Adrenal gland (tissue), 5 donors: ENCODE measurements around the gene FGGY.

ENCODE experiments used
- POLR2A ChIP-seq, 2 donors: fragments of 450-650 bp; IDR thresholded peaks; one replicate each; pipeline ENCODE4 v1.6.1; 2017; ENCODE audit warnings: antibody characterized with exemption in 2 of 2, mild to moderate bottlenecking in 2 of 2, moderate library complexity in 1 of 2
- TF ChIP-seq, protein P1 (sequence below), 6 experiments: fragments of 450-650 bp in 4 of 6; fragments of 200-600 bp in 2 of 6; sonication (generic) in 1 of 6; IDR thresholded peaks; 1 replicate in 5 of 6; 2 replicates in 1 of 6; pipeline versions ENCODE4 v1.5.1 to v1.8.0; 2016 to 2021; ENCODE audit warnings: antibody characterized with exemption in 6 of 6, mild to moderate bottlenecking in 2 of 6, moderate library complexity in 1 of 6
- donor health status: DM: no; HTN: no; CAD: no.

DNA sequence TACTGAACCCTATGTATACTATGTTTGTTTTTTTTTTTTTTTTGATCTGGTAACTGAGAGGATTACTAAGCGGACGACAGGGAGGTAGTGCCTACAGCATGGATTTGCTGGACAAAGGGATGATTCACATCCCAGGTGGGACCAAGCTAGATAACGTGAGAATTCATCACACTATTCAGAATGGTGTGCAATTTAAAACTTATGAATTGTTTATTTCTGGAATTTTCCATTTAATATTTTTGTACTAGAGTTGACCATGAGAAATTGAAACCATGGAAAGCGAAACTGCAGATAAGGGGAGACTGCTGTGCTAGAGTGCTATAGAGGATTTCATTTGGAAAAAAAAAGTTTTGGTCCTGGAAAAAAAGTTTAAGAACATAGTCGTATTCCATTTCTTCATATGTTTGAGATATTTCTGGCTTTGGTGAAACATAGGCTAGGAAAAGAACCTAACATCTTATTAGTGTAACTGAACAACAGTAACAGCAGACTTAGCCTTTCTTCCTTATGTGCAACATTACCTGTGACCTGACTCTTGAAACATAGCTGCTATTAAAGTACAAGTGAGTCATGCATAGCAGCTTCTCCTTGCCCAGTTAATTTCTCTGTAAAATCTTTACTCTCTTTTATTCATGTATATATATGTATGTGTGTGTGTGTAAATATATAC lies 202.5 kb downstream of the FGGY start:
- no peak for TF ChIP-seq POLR2A (IDR thresholded peaks at IDR 0.05)
- TF ChIP-seq, protein P1, sequence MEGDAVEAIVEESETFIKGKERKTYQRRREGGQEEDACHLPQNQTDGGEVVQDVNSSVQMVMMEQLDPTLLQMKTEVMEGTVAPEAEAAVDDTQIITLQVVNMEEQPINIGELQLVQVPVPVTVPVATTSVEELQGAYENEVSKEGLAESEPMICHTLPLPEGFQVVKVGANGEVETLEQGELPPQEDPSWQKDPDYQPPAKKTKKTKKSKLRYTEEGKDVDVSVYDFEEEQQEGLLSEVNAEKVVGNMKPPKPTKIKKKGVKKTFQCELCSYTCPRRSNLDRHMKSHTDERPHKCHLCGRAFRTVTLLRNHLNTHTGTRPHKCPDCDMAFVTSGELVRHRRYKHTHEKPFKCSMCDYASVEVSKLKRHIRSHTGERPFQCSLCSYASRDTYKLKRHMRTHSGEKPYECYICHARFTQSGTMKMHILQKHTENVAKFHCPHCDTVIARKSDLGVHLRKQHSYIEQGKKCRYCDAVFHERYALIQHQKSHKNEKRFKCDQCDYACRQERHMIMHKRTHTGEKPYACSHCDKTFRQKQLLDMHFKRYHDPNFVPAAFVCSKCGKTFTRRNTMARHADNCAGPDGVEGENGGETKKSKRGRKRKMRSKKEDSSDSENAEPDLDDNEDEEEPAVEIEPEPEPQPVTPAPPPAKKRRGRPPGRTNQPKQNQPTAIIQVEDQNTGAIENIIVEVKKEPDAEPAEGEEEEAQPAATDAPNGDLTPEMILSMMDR (IDR thresholded peaks at IDR 0.05) = no peak
